HEK293 (cell line): ENCODE data around the gene PPP5C.

ENCODE experiments used
- GLIS2 ChIP-seq: fragments of 450-650 bp; formaldehyde crosslinking; IDR thresholded peaks from 2 replicates; pipeline ENCODE4 v1.5.1; 2016; ENCODE audit warnings: missing biosample characterization, missing genetic modification characterization
- IKZF3 ChIP-seq: fragments of 450-650 bp; IDR thresholded peaks from 2 replicates; pipeline ENCODE4 v1.5.0; 2018; ENCODE audit warnings: missing biosample characterization, mild to moderate bottlenecking, missing genetic modification characterization, moderate library complexity
- KLF1 ChIP-seq: fragments of 450-650 bp; formaldehyde crosslinking; IDR thresholded peaks from 2 replicates; pipeline ENCODE4 v1.5.1; 2016; ENCODE audit warnings: missing biosample characterization, missing genetic modification characterization
- KLF16 ChIP-seq: fragments of 450-650 bp; formaldehyde crosslinking; IDR thresholded peaks from 2 replicates; pipeline ENCODE4 v1.5.1; 2017; ENCODE audit warnings: missing biosample characterization, missing genetic modification characterization
- KLF7 ChIP-seq: fragments of 450-650 bp; formaldehyde crosslinking; IDR thresholded peaks from 2 replicates; pipeline ENCODE4 v1.5.1; 2016; ENCODE audit warnings: missing biosample characterization, missing genetic modification characterization, borderline replicate concordance
- KLF8 ChIP-seq: fragments of 450-650 bp; formaldehyde crosslinking; IDR thresholded peaks from 2 replicates; pipeline ENCODE4 v1.5.1; 2016; ENCODE audit warnings: missing biosample characterization, missing genetic modification characterization
- PATZ1 ChIP-seq: fragments of 450-650 bp; formaldehyde crosslinking; IDR thresholded peaks from 2 replicates; pipeline ENCODE4 v1.5.1; 2016; ENCODE audit warnings: missing biosample characterization, missing genetic modification characterization
- PRDM10 ChIP-seq: fragments of 450-650 bp; formaldehyde crosslinking; IDR thresholded peaks from 2 replicates; pipeline ENCODE4 v1.5.1; 2016; ENCODE audit warnings: missing biosample characterization, missing genetic modification characterization
- PRDM4 ChIP-seq: fragments of 450-650 bp; formaldehyde crosslinking; IDR thresholded peaks from 2 replicates; pipeline ENCODE4 v1.5.1; 2017; ENCODE audit warnings: missing biosample characterization, missing genetic modification characterization
- SALL2 ChIP-seq: fragments of 450-650 bp; formaldehyde crosslinking; IDR thresholded peaks from 2 replicates; pipeline ENCODE4 v1.5.0; 2017; ENCODE audit warnings: missing biosample characterization, mild to moderate bottlenecking, missing genetic modification characterization, borderline replicate concordance
- SP2 ChIP-seq: fragments of 450-650 bp; formaldehyde crosslinking; IDR thresholded peaks from 2 replicates; pipeline ENCODE4 v1.5.1; 2016; ENCODE audit warnings: missing biosample characterization, missing genetic modification characterization
- SP7 ChIP-seq: fragments of 450-650 bp; formaldehyde crosslinking; IDR thresholded peaks from 2 replicates; pipeline ENCODE4 v1.5.1; 2016; ENCODE audit warnings: missing biosample characterization, missing genetic modification characterization
- YY2 ChIP-seq: fragments of 450-650 bp; formaldehyde crosslinking; IDR thresholded peaks from 2 replicates; pipeline ENCODE4 v1.5.1; 2016; ENCODE audit warnings: missing biosample characterization, missing genetic modification characterization
- ZBTB44 ChIP-seq: fragments of 450-650 bp; IDR thresholded peaks from 2 replicates; pipeline ENCODE4 v1.5.1; 2018; ENCODE audit warnings: missing biosample characterization, mild to moderate bottlenecking, missing genetic modification characterization
- ZBTB8A ChIP-seq: fragments of 450-650 bp; formaldehyde crosslinking; IDR thresholded peaks from 2 replicates; pipeline ENCODE4 v1.5.1; 2016; ENCODE audit warnings: missing biosample characterization, missing genetic modification characterization
- ZEB2 ChIP-seq: fragments of 450-650 bp; formaldehyde crosslinking; IDR thresholded peaks from 2 replicates; pipeline ENCODE4 v1.5.1; 2016; ENCODE audit warnings: missing biosample characterization, missing genetic modification characterization
- ZFHX2 ChIP-seq: fragments of 450-650 bp; formaldehyde crosslinking; conservative IDR thresholded peaks from 2 replicates; pipeline ENCODE4 v1.5.1; 2016; ENCODE audit warnings: missing biosample characterization, missing genetic modification characterization
- ZFP69B ChIP-seq: fragments of 450-650 bp; formaldehyde crosslinking; IDR thresholded peaks from 2 replicates; pipeline ENCODE4 v1.5.1; 2016; ENCODE audit warnings: missing biosample characterization, missing genetic modification characterization
- ZNF140 ChIP-seq: fragments of 450-650 bp; formaldehyde crosslinking; IDR thresholded peaks from 2 replicates; pipeline ENCODE4 v1.5.1; 2016; ENCODE audit warnings: missing biosample characterization, missing genetic modification characterization
- ZNF202 ChIP-seq: fragments of 450-650 bp; formaldehyde crosslinking; IDR thresholded peaks from 2 replicates; pipeline ENCODE4 v1.5.1; 2016; ENCODE audit warnings: missing biosample characterization, missing genetic modification characterization, borderline replicate concordance
- ZNF398 ChIP-seq: fragments of 450-650 bp; formaldehyde crosslinking; IDR thresholded peaks from 2 replicates; pipeline ENCODE4 v1.5.1; 2017; ENCODE audit warnings: missing biosample characterization, missing genetic modification characterization
- ZNF423 ChIP-seq: fragments of 450-650 bp; formaldehyde crosslinking; IDR thresholded peaks from 2 replicates; pipeline ENCODE4 v1.5.1; 2016; ENCODE audit warnings: missing biosample characterization, missing genetic modification characterization
- ZNF501 ChIP-seq: fragments of 450-650 bp; formaldehyde crosslinking; IDR thresholded peaks from 2 replicates; pipeline ENCODE4 v1.5.1; 2016; ENCODE audit warnings: missing biosample characterization, missing genetic modification characterization
- ZNF548 ChIP-seq: fragments of 450-650 bp; formaldehyde crosslinking; IDR thresholded peaks from 2 replicates; pipeline ENCODE4 v1.5.1; 2016; ENCODE audit warnings: missing biosample characterization, missing genetic modification characterization
- ZNF645 ChIP-seq: fragments of 450-650 bp; formaldehyde crosslinking; IDR thresholded peaks from 2 replicates; pipeline ENCODE4; 2016; ENCODE audit warnings: missing biosample characterization, missing genetic modification characterization
- ZNF660 ChIP-seq: fragments of 450-650 bp; IDR thresholded peaks from 2 replicates; pipeline ENCODE4 v1.5.1; 2018; ENCODE audit warnings: missing biosample characterization, mild to moderate bottlenecking, missing genetic modification characterization
- ZNF768 ChIP-seq: fragments of 450-650 bp; formaldehyde crosslinking; IDR thresholded peaks from 2 replicates; pipeline ENCODE4 v1.5.1; 2018; ENCODE audit warnings: missing biosample characterization, mild to moderate bottlenecking, missing genetic modification characterization
- ZNF843 ChIP-seq: fragments of 450-650 bp; formaldehyde crosslinking; IDR thresholded peaks from 2 replicates; pipeline ENCODE4 v1.5.1; 2016; ENCODE audit warnings: missing biosample characterization, missing genetic modification characterization

PPP5C gene

GRCh38 chr19:46299004-46299509, 47.8 kb upstream of the PPP5C start (continued):
- TF ChIP-seq PRDM10 (tag by site-specific recombination): peak; percentile 82
- peak; percentile 90 for TF ChIP-seq KLF1 (tag by site-specific recombination)
- TF ChIP-seq ZNF202 (tag by site-specific recombination): no peak
- peak; percentile 87 for TF ChIP-seq ZFP69B
- peak; percentile 37; the same call in 1 of the 2 replicates for TF ChIP-seq PRDM4 (tag by site-specific recombination)
- TF ChIP-seq GLIS2 (tag by site-specific recombination): peak; percentile 81
- no peak for TF ChIP-seq ZNF645 (tag by site-specific recombination)
- TF ChIP-seq YY2: no peak
- TF ChIP-seq ZBTB8A: peak; percentile 77
- no peak for TF ChIP-seq ZNF768
- TF ChIP-seq SALL2 (tag by site-specific recombination): no peak
- 0 out of 2 replicates have a peak, but pooled peaks have one; percentile 27 for TF ChIP-seq ZNF501 (tag by site-specific recombination)
- TF ChIP-seq ZNF398 (tag by site-specific recombination): peak; percentile 95
- peak; percentile 76 for TF ChIP-seq ZFHX2 (tag by site-specific recombination)
- peak; percentile 96 for TF ChIP-seq ZNF660 (tag by site-specific recombination)
- peak; percentile 71 for TF ChIP-seq SP7 (tag by site-specific recombination)
- peak; percentile 87 for TF ChIP-seq KLF16
- no peak for TF ChIP-seq ZNF140 (tag by site-specific recombination)
- peak; percentile 85 for TF ChIP-seq IKZF3 (tag by site-specific recombination)
- TF ChIP-seq KLF7 (tag by site-specific recombination): 0 out of 2 replicates have a peak, but pooled peaks have one; percentile 53
- peak; percentile 25; the same call in 1 of the 2 replicates for TF ChIP-seq ZNF548
- 0 out of 2 replicates have a peak, but pooled peaks have one; percentile 30 for TF ChIP-seq ZEB2 (tag by site-specific recombination)
- peak; percentile 37 for TF ChIP-seq SP2
- peak; percentile 38 for TF ChIP-seq ZNF843 (tag by site-specific recombination)
- TF ChIP-seq PATZ1: peak; percentile 96
- peak; percentile 63 for TF ChIP-seq ZNF423 (tag by site-specific recombination)
- TF ChIP-seq KLF8 (tag by site-specific recombination): peak; percentile 57; the same call in 1 of the 2 replicates
- peak; percentile 75; the same call in 1 of the 2 replicates for TF ChIP-seq ZBTB44 (tag by site-specific recombination)
